WI38 (cell line): Measurements from ENCODE around the gene PAK2.

Source experiments
- H3K4me3 ChIP-seq: 2 replicates; pipeline ENCODE4 v1.5.1; 2011; ENCODE audit warnings: low read depth, mild to moderate bottlenecking, control low read depth, low read length
- TF ChIP-seq, protein P1 (sequence below): IDR thresholded peaks from 2 replicates; pipeline ENCODE4 v1.5.1; 2012; ENCODE audit warnings: low read depth, mild to moderate bottlenecking, control low read depth, low read length

The PAK2 gene

GRCh38 chr3:196774191-196774820 is 34.6 kb downstream of the PAK2 start:
- TF ChIP-seq, protein P1, sequence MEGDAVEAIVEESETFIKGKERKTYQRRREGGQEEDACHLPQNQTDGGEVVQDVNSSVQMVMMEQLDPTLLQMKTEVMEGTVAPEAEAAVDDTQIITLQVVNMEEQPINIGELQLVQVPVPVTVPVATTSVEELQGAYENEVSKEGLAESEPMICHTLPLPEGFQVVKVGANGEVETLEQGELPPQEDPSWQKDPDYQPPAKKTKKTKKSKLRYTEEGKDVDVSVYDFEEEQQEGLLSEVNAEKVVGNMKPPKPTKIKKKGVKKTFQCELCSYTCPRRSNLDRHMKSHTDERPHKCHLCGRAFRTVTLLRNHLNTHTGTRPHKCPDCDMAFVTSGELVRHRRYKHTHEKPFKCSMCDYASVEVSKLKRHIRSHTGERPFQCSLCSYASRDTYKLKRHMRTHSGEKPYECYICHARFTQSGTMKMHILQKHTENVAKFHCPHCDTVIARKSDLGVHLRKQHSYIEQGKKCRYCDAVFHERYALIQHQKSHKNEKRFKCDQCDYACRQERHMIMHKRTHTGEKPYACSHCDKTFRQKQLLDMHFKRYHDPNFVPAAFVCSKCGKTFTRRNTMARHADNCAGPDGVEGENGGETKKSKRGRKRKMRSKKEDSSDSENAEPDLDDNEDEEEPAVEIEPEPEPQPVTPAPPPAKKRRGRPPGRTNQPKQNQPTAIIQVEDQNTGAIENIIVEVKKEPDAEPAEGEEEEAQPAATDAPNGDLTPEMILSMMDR: no peak
- H3K4me3 ChIP-seq: no peak overlapping the region

GRCh38 chr3:196774848-196775422 is 35.3 kb downstream of the PAK2 start:
- TF ChIP-seq, protein P1: no peak
- H3K4me3 ChIP-seq: no peak overlapping the region

- TF ChIP-seq, protein P1: no peak
Measured at GRCh38 chr3:196775938-196776337, 36.3 kb downstream of the PAK2 start.

DNA sequence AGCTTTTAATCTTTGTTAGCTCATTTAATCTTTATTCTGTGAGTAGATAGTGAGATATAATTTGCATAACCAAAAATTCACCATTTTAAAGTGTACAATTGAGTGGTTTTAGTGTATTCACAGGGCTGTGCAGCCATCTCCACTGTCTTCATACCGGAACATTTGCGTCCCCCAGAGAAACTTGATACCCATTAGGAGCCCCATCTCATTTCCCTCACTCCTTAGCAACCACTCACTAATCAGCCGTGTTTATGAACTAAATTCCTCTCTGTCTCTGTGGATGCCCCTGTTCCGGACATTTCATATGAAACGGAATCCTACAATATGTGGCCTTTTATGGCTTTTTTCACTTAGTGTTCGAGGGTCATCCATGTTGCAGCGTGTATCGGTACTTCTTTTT is 38.2 kb downstream of the PAK2 start:
- TF ChIP-seq, protein P1: no peak
- no peak overlapping the region for H3K4me3 ChIP-seq

More at GRCh38 chr3:196775938-196776337, 36.3 kb downstream of the PAK2 start:
- no peak overlapping the region for H3K4me3 ChIP-seq

- TF ChIP-seq, protein P1: no peak
- H3K4me3 ChIP-seq: no peak overlapping the region
Measured at GRCh38 chr3:196778755-196779154, 39.1 kb downstream of the PAK2 start.

GRCh38 chr3:196782511-196782910 is 42.9 kb downstream of the PAK2 start:
- H3K4me3 ChIP-seq: no peak overlapping the region
- TF ChIP-seq, protein P1: no peak

- TF ChIP-seq, protein P1: no peak
Measured at GRCh38 chr3:196788528-196788927, 48.9 kb downstream of the PAK2 start.

More at GRCh38 chr3:196788528-196788927, 48.9 kb downstream of the PAK2 start:
- H3K4me3 ChIP-seq: no peak overlapping the region
